ENCODE data around the gene CYBRD1.

CYBRD1 gene

DNA sequence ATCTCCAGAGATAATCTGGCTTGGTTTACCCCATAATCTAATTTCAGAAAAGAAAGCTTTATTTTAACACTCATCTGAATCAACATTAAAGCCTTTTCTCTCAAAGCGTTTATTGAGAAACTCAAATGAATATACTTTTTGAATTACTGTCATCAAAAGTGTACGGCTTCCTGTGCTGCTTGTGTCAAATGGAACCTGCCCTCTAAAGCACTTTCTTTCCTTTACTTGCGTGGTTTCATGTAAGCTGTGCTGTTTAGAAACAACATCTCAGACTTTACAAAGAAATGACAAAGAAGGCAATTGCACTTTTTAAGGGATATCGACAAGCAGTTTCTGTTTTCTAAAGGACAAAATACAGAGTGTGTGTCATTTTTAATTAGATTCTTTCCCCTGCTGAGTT is 35.1 kb downstream of the CYBRD1 start:
- no peak for DNase-seq

DNA sequence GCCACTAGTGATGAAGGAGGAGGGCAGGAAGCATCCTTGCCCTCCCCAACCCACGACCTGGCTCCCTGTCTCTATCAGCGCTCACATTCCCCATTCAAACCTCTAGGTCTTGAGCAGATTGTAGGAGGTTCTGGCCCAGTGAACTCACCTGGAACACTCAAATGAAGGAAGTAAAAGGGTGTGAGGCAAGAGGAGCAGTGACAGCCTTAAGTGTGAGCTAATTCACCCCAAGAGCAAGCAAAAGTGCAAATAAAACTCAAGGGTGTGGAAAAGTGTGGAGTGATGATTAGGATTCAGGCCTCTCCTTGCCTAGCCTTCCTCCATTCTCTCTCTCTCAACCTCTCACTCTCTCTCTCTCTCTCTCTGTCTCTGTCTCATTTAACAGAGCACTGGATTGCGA is 41.0 kb downstream of the CYBRD1 start:
- no peak for DNase-seq

DNA sequence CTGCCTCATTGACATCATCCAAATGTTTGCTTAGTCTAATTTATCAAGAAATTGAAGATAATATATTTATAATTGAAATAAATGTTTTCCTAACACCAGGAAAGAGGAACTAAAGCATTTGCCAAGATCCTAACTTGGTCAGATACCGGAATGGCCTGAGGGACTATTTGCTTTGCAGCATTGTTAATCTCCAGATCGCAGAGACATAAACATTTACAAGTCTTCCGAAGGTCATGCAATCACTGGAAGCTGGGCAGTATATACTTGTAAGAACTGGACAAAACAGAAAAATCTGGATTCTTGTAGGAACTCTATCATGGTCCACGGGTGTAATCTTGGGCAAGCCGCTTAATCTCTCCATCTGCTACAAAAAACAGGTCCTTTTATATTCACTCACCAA is 42.2 kb downstream of the CYBRD1 start:
- DNase-seq: no peak

DNA sequence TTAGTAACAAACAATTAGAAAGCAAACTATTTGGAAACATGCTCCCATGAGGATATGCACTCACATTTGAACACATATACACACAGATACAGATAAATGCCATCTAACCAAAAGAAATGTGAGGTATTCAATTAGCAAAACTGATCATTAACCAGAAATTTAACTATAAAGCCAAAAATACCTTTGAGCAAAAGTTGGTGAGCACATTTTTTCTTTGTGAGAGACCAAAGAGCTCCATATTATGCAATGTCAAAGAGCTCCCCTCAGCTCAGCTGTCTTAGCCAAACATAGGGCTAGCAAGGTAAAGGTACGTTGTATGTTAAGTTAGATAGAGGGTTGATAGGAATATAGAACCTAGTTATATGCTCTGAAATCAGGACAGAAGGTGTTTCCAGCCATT is 43.8 kb downstream of the CYBRD1 start:
- no peak for DNase-seq

DNA sequence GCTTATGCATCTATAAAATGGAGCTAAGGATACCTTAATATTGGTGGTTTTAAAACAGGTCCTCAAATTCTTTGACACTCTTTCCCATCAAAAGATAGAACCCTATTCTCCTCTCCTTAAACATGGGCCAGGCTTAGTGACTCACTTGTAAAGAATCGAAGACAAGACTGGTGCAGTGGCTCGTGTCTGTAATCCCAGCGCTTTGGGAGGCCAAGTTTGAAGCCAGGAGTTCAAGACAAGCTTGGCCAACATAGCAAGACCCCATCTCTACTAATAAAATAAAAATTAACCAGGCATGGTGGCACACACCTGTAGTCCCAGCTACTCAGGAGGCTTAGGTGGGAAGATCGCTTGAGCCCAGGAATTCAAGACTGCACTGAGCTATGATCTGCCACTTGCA is 44.5 kb downstream of the CYBRD1 start:
- no peak for DNase-seq

DNA sequence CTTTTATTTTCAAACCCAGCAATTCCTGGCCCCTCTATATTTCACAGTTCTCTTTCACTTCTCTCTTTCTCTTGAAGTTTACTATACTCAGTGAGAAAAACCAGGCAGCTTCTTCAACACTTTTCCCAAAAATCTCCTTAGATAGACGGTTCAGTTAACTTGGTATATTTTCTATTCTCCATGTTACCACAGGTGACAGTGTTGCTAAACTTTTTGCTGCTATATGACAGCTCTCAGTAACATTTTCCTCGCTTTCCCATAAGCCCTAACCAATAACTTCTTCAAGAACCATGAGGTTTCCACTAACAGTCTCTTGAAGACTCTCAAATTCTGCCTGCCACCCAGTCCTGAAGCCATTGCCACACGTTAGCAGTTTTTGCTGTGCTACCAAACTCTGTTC is 45.8 kb downstream of the CYBRD1 start:
- no peak for DNase-seq

DNA sequence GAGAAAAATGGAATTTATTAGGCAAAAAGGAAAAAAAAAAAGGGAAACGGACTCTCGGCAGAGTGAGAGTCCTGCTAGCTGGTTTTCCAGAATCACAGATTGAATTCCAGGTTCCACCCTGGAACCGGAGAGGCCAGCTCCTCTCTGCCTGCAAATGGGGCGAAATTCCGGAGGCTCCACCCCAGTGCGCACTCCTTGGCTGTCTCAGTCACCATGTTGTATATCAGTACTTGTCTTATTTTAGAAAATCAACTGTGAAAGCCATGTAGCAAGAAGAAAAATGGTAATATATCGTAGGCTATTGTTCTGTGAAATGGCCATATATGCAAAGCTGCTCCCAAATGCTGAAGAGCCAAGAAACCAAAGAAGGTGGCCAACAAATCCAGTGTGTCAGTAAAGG is 49.4 kb downstream of the CYBRD1 start:
- no peak for DNase-seq

DNA sequence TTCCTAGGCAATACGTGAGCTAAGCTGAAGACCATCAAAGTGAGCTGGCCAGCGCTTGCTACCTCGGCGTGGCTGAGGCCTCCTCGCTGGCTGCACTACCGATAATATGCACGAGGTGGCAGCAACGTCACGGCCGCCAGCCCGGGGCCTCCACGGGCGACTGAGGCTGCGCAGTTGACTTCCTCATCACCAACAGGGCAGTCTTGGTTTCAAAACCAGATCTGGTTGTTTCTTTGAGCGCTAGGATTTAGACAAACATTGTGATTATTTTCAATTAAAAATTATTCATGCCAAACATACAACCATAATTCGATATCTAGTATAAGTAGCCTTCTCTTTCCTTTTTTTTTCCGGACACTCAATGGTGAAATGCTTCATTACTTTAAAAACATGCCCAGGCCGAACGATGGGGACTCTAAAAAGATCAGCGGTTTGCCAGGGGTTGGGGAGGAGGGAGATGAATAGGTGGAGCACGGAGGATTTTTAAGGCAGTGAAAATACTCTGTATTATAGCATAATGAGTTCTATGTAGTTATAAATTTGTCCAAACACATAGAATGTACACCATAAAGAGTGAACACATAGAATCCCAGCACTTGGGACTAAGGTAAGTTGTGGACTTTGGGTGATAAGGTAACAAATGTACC is 52.0 kb downstream of the CYBRD1 start:
- DNase-seq: peak; percentile 88

DNA sequence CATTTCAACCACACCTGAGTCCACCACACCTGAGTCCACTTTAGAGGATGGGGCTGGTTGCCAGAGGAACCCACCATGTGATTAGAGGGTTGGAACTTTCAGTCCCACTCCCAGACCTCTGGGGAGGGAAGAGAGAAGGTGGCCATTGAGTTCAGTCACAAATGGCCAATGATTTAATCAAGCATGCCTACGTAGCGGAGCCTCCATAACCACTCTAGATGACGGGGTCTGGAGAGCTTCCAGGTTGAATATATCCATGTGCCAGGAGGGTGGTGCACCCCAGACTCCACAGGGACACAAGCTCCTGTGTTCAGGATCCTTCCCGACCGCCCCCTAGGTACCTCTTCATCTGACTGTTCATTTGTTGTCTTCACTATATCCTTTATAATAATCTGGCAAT is 53.3 kb downstream of the CYBRD1 start:
- DNase-seq: no peak

DNA sequence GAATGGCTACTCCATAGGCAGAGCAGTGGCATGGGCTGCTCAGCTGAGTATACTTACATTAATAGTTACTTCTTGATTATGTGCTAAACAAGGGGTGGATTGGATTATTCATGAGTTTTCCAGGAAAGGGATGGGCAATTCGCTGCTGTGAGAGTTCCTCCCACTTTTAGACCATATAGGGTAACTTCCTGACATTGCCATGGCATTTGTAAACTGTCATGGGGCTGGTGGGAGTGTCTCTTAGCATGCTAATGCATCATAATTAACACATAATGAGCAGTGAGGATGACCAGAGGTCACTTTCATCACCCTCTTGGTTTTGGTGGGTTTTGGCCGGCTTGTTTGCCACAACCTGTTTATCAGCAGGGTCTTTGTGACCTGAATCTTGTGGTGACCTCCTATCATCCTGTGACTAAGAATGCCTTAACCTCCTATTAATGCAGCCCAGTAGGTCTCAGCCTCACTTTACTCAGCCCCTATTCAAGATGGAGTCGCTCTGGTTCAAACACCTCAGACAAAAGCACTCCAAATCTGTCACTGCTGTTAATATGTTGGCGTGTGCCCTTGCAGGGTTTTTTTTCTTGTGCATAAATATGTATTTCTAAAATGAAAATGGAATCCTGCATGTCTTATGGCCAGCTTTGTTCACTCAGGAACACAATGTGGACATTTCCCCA is 56.0 kb downstream of the CYBRD1 start:
- no peak for DNase-seq

DNA sequence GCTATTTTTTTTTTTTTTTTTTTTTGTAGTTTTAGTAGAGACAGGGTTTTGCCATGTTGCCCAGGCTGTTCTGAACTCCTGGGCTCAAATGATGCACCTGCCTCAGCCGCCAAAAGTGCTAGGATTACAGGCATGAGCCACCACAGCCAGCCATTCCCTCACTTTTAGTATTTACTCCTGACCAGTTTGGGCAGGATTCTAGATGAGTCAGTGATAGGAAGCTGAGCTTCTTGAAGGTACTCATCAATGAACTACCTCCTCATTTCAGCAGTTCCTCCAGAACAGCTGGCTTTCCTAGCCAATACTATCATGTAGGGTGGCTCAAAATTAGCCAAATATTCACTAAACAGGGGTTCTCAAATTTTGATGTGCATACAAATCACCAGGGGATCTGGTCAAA is 57.2 kb downstream of the CYBRD1 start:
- no peak for DNase-seq

DNA sequence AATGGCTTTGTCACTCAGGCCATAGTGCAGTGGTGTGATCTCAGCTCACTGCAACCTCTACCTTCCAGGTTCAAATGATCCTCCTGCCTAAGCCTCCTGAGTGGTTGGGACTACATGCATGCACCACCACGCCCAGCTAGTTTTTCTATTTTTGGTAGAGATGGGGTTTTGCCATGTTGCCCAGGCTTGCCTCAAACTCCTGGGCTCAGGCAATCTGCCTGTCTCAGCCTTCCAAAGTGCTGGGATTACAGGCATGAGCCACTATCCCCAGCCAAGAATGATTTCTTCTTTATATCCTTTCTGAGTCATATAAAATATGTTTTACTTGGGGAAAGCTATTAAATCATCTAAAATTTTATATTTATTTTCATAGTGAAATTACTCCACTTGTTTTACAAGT is 61.3 kb downstream of the CYBRD1 start:
- no peak for DNase-seq

DNA sequence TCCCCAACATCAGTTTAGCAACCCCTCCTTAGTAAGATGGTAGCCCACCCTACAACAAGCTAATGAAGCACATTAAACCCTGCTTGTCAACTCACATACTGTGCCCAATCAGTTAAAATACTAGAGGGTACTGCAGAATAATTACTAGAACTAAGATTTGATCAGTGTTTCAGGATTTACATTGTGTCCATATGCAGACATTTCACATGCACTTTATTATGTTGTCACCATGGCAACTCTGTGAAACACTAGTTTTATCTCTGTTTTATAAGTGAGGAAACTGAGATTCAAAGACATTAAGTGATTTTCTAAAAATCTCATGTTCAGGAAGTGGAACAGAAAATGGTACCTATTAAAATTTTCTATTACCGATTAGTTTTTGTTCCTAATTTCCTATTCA is 61.7 kb downstream of the CYBRD1 start:
- no peak for DNase-seq

DNA sequence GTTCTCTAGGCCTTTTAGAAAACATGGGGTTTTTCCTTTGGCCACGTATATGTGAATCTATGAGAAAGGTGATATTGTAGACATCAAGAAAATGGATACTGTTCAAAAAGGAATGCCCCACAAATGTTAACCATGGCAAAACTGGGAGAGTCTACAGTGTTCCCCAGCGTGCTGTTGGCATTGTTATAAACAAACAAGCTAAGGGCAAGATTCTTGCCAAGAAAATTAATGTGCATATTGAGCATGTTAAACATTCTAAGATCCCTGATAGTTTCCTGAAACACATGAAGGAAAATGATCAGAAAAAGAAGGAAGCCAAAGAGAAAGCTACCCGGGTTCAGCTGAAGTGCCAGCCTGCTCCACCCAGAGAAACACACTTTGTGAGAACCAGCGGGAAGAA is 64.9 kb downstream of the CYBRD1 start:
- no peak for DNase-seq

DNA sequence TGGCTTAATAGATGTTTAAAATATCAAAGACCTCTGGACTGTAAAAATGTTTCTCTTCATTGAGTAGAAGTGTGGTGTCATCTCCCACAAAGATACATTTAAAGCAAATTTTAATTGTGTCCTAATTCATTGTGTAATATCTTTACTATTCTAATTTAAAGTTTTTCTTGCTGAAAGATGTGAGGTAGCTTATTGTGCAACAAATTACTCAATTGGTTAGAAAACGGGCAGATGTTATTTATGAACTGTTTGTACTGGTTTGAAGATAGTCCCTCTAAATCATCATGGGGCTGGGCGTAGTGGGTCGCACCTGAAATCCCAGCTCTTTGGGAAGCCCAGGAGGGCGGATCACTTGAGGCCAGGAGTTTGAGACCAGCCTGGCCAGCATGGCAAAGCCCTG is 65.3 kb downstream of the CYBRD1 start:
- DNase-seq: no peak

DNA sequence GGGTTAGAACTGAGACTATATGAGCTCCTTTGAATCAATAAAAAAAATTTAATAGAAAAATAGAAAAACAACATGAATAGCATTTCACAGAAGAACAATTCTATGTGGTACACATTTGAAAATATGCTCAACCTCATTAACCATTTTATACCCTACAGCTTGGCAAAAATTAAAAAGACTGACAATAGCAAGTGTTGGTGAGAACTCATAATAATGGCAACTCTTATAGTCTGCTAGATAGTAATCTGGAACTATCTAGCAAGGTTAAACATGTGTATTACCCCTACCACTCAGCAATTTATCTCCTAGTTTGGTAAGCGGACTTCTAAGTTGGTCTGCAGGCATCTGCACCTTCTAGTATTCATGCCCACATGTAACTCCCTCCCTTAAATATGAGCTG is 67.8 kb downstream of the CYBRD1 start:
- DNase-seq: no peak

DNA sequence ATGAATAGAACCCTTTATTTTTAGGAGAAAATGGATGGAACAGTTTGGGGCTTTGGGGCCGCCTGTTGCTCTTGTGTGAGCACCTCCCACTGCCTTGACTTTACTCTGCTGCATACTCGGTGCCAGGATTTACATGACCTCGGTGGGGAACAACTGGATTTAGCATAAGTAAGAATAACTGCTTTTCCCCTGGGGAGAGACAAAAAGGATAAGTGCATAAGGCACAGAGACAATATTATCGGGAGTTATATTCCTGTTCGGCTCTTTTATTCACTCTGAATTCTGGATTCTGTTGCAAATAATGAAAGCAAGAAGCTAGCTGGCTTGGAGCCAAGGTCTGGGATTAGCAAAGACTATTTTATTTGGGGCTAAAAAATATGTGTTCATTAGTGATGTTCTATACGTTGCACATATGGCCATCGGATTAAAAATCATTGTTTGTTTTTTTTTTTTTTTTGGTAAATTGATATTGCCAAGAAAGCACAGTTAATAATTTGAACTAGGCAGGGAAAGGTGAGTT is 69.8 kb downstream of the CYBRD1 start:
- DNase-seq: no peak

DNA sequence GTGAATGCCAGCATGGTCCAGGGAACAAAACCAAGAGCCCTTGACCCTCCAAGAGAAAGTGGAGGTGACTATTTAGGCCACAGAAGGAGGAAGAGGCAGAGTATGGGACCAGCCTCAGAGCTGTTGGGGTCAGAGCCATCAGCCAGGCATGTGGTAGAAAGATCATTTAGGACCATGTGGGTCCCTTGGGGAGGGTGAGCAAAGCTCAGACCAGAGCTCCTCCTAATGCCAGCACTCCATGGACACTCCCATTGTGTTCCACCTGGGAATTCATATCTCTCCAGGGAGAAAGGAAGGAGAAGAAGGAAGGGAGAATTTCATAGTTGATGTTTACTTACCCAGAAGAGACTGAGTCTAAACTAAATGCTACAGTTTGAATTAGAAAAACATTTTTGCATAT is 73.2 kb downstream of the CYBRD1 start:
- no peak for DNase-seq

DNA sequence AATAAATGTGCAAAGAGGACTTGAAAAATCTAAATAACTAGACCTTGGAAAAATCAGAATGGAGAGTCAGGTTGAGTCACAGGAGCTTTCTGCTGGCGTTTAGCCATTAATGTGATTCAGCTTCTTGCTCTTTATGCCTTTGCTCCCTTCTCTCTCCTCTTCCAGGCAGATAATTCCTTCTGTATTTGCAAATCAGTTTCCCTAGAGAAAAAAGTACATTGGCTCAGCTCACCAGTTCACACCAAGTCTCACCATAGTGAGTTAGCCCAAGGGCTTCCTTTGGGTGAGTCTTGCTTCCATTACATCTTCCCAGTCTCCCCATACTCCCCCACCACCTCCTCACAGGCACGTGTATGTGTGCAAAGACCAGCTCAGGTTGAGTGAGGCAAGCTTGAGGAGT is 73.6 kb downstream of the CYBRD1 start:
- DNase-seq: no peak

DNA sequence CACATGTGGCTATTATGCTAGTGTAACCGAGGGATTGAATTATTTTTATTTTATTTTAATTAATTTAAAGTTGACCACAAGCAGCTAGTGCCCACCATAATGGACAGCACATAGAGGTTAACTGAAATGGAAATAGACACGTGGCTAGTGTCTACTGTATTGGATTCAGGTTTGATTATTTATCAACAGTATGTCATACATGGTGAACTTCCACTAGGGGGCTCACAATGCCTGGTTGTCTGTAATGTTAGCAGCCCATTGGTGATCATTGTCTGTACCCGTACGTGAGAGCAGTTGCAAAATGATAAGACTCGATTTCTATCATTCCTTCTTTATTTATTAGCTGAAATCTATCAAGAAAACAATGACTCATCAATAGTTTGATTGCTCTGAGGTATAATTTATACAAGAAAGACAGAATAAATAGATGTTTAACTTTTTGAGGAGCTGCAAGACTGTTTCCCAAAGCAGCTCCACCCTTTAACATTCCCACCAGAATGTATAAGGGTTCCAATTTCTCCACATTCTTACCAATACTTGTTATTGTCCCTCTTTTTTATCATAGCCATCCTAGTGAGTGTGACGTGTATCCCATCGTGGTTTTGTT is 76.5 kb downstream of the CYBRD1 start:
- peak; percentile 28 for DNase-seq

DNA sequence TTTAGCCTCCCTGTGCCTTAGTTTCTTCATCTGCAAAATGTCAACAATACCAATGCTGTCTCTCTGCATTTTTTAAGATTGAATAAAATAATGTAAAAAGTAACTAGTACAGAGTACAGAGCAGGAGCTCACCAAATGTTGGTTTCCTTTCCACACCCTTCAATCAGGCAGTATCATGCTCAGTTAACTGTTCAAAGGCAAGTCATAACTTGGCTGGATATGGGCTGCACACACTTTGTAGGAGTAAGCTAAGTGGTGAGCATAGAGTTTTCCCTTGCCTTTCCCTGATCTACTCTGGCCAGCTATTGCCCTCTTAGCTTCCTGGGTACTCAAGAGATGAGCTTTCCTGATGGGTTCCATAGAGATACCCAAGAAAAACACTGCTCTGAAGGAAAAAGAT is 77.9 kb downstream of the CYBRD1 start:
- no peak for DNase-seq

DNA sequence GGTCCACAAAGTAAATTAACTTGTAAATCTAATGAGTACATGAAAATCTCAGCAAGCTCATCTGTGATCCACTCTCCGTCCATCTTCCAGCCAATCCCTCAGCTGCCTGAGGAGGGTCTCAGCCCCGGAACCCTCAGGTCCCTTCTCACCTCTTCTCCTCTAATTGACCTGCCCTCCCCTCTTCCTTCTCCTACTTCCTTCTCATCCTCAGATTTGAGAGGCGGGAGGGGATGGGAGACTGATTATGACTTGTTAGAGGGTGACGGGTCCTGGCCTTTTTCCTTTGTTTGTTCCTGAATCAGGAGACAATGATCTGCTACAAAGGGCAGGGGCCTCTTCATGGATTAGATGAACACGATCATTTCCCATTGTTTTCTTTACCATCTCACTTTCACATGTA is 80.1 kb downstream of the CYBRD1 start:
- no peak for DNase-seq
